HG02938 (cell line): ENCODE results near the gene PSMF1.

ENCODE experiments used
- ATAC-seq: cut with Tn5 transposase; IDR thresholded peaks from one replicate; pipeline ENCODE4 v1.9.1; 2021; ENCODE audit warnings: mild to moderate bottlenecking, moderate library complexity; ENCODE audit not compliant: unreplicated experiment

PSMF1 gene

GRCh38 chr20:1118336-1119127, at the start of gene PSMF1:
Gene PSMF1 (plus strand): TSS chr20:1118602. CDS start chr20:1118774, 172 bp downstream.
- peak; percentile 92 for ATAC-seq

GRCh38 chr20:1072258-1072657, 46.1 kb upstream of the PSMF1 start:
- ATAC-seq = no peak

GRCh38 chr20:1075616-1076015, 42.8 kb upstream of the PSMF1 start:
- no peak for ATAC-seq

GRCh38 chr20:1081891-1082290, 36.5 kb upstream of the PSMF1 start:
- no peak for ATAC-seq

- no peak for ATAC-seq
Measured at GRCh38 chr20:1083431-1084080, 34.8 kb upstream of the PSMF1 start.

- no peak for ATAC-seq
Measured at GRCh38 chr20:1085492-1086276, 32.7 kb upstream of the PSMF1 start.

- ATAC-seq = no peak
Measured at GRCh38 chr20:1086277-1087213, 31.9 kb upstream of the PSMF1 start.

- no peak for ATAC-seq
Measured at GRCh38 chr20:1087311-1087905, 31.0 kb upstream of the PSMF1 start.

GRCh38 chr20:1094751-1095150, 23.7 kb upstream of the PSMF1 start:
- ATAC-seq = no peak

- ATAC-seq = no peak
Measured at GRCh38 chr20:1101533-1101932, 16.9 kb upstream of the PSMF1 start.

GRCh38 chr20:1102016-1102415, 16.4 kb upstream of the PSMF1 start:
- no peak for ATAC-seq

- ATAC-seq = no peak
Measured at GRCh38 chr20:1103751-1104150, 14.7 kb upstream of the PSMF1 start.

- no peak for ATAC-seq
Measured at GRCh38 chr20:1105599-1106194, 12.7 kb upstream of the PSMF1 start.

- ATAC-seq = no peak
Measured at GRCh38 chr20:1107176-1107575, 11.2 kb upstream of the PSMF1 start.

- ATAC-seq = no peak
Measured at GRCh38 chr20:1108437-1108920, 9.9 kb upstream of the PSMF1 start.

- no peak for ATAC-seq
Measured at GRCh38 chr20:1112908-1113307, 5.5 kb upstream of the PSMF1 start.

- ATAC-seq = no peak
Measured at GRCh38 chr20:1118004-1118335, 432 bp upstream of the PSMF1 start.

GRCh38 chr20:1119128-1119505, 715 bp downstream of the PSMF1 start:
- ATAC-seq = no peak

- ATAC-seq = no peak
Measured at GRCh38 chr20:1119524-1119923, 1.1 kb downstream of the PSMF1 start.

- no peak for ATAC-seq
Measured at GRCh38 chr20:1121429-1121828, 3.0 kb downstream of the PSMF1 start.
